Inflammatory macrophage (primary cell): Measurements from ENCODE around the gene ESRP2.

ENCODE experiments used
- DNase-seq, 2 donors: peaks; one replicate each; pipeline ENCODE4 v3.0.0-alpha.2; 2020 to 2022

Gene ESRP2

DNA sequence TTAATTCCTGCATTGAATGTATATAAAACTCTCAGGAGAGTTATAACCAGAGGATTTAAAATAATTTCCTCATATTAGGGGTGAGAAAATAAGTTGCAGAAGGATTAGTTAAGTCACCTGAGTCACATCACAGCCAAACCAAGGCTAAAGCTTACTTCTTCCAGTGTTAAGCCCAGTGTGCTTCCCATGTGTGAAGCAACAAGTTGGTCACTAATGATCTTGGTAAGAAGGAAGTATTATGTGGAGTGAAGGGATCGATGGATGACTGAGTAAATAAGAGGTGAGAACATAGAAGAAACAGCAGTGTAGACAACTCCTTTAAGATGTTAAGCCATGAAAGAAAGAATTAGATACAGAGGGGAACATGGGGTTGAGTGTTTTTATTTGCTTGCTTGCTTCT lies 20.6 kb downstream of the ESRP2 start:
- no peak for DNase-seq

DNA sequence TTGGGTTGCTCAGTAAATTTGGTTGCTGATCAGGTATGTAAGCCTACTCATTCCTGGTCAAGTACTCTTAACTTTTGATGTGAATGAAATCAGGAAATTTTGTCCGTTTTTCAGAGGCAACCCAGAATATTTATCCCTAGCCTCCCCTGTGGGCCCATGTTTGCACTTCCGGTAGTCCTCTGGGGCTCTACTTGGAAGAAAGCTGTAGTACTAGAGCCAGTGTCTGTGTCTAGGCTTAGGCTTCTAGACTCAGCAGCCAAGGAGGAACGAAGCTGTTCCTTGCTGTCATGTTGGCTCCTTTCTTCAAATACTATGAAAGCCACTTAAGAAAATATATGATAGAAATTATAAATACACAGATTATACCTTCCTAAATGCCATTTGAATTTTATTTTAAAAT lies 21.2 kb downstream of the ESRP2 start:
- DNase-seq, result no peak

DNA sequence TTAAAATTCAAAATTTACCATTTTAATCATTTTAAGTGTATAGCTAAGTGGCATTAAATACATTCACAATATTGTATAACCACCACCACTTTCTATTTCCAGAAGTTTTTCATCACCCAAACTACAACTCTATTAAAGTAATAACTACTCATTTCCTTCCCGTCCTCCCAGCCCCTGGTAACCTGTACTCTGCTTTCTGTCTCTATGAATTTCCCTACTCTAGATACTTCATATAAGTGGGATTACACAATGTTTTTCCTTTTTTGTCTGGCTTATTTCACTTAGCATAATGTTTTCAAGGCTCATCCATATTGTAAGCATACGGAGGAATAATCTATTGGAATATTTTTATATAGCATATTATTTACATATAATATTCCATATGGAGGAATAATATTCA lies 29.7 kb downstream of the ESRP2 start:
- DNase-seq, result no peak

DNA sequence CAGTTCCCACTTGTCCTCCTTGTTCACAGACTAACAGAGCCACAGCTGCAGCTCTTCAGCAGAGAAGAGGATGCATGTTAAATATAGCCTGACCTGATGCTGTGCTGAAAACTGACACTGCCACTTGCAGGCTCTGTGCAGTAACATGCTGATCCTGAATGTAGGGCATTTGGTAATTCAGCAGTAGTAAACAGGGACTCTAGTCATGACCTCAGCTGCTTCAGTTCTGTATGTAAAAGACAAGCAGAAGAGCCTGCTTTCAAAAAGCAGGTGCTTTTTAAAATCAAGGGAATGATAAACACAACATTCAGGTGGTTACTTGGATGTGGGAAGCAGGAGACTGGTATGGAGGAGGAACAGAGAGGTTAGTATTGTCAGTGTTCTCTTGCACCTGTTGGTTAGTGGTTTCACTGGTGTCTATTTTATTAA lies 33.8 kb downstream of the ESRP2 start:
- no peak for DNase-seq

DNA sequence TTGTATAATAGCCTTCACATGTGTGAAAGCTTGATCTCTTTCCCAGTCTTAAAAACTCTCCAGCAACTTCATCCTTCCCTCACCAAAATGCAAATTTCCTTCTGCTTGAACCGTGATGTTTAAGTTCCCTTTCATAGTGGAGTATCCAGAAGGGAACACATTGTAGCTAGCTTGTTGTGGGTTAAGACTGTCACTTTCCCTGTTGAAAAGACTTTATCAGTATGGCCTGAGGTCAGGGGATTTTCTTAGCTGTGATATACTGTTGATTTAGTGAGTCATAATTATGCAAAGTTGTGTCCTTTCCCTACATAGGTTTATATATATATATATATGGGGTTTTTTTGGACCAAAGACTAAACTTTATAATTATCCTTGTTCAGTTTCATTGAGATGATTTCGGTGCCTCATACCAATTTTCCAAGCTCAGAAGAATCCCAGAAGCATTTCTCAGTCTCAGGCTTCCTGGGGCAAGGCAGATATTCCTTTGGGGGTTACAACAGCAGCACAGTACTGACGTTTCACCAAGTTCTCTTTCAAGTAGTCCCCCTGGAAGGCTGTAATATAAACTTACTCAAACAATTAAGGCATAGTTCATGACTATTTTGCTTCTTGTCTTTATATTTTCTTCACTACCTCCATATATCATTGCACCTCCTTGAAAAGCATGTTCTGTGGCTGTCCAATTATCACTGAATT lies 35.7 kb downstream of the ESRP2 start:
- DNase-seq, result no peak

DNA sequence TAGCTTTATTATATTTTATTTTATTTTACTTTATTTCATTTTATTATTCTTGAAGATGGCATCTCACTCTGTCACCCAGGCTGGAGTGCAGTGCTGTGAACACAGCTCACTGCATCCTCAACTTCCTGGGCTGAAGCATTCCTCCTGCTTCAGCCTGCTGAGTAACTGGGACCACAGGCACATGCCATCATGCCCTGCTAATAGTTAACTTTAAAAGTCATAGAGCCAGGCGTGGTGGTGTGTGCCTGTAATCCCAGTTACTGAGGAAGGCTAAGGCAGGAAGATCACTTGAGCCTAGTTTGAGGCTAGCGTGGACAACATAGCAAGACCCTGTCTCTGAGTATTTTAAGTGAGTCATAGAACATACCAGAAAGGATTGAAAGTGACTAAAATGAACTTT lies 38.7 kb downstream of the ESRP2 start:
- DNase-seq, result no peak

DNA sequence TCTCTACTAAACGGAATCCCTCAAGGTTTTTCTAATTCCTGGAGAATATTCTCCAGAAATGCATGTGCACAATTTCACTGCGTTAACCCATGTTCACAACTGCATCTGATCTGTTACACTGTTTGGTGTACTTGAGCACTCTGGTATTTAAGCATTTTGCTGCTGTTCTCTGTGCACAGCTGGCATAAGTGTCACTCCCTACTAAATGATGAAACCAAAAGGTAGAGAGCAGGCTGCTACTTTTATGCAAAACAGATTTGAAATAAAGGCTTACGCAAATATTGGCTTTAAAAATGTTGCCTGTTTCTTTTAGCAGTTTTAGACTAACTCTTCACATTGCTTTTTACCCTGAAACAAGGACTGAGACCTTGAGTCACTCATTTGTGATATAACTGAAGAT lies 41.7 kb downstream of the ESRP2 start:
- no peak for DNase-seq

DNA sequence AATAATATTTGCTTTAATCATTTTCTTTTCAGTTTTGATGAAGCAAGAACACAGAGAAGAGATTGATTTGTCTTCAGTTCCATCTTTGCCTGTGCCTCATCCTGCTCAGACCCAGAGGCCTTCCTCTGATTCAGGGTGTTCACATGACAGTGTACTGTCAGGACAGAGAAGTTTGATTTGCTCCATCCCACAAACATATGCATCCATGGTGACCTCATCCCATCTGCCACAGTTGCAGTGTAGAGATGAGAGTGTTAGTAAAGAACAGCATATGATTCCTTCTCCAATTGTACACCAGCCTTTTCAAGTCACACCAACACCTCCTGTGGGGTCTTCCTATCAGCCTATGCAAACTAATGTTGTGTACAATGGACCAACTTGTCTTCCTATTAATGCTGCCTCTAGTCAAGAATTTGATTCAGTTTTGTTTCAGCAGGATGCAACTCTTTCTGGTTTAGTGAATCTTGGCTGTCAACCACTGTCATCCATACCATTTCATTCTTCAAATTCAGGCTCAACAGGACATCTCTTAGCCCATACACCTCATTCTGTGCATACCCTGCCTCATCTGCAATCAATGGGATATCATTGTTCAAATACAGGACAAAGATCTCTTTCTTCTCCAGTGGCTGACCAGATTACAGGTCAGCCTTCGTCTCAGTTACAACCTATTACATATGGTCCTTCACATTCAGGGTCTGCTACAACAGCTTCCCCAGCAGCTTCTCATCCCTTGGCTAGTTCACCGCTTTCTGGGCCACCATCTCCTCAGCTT lies 45.0 kb downstream of the ESRP2 start:
- DNase-seq, result peak; percentile 79 to 91

DNA sequence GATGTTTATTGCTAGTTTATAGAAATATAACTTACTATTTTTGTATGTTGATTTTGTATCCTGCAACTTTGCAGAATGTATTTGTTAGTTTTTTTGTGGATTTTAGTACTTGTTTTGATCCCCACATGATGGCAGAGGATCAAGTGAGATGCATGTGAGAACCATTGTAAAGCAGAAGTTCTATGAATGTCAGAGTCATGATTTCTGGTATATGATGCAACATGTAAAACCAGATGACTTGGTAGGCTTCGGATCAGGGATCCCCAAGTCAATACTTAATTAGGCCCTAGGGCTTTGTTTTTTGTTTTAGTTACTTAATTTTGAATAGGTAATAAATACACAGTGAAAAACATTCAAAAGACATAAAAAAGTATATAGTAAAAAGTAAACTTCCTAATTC lies 45.8 kb downstream of the ESRP2 start:
- DNase-seq, result peak; percentile 78 to 85

DNA sequence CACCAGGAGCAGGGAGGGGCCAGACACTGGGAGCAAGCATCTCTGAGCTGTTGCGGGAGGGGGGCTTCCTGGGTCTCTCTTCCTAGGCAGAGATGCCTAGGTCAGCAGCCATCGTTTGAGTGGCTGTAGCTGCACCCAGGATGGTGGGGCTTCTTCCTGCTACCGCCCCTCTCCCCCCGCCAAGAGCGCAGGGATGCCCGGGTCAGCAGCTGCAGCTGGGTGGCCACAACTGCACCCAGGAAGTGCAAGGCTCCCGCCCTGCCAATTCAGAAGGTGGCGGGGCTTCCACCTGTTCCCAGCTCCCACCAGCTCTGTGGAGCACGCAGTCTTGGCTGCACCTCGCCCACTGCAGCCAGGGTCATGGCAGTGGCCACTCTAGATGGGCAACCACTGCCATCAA lies 47.8 kb downstream of the ESRP2 start:
- no peak for DNase-seq

DNA sequence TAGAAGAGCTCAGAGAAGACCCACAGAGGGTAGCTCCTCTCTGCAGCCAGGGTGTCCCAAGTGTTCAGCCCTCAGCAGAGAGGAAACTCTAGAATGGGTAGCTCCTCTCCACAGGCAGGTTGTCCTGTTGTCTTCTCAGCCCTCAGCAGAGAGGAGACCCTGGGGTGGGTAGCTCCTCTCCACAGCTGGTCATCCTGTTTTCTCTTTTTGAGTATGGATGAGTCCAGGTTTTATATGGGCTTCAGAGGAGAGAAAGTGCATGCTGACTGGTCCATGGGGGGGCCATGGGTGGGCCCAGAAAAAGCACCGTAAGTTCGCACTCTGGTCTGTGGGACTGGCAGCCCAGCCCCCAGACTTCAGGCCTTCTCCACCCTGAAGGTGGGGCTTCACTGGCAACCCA lies 48.4 kb downstream of the ESRP2 start:
- DNase-seq, result no peak

DNA sequence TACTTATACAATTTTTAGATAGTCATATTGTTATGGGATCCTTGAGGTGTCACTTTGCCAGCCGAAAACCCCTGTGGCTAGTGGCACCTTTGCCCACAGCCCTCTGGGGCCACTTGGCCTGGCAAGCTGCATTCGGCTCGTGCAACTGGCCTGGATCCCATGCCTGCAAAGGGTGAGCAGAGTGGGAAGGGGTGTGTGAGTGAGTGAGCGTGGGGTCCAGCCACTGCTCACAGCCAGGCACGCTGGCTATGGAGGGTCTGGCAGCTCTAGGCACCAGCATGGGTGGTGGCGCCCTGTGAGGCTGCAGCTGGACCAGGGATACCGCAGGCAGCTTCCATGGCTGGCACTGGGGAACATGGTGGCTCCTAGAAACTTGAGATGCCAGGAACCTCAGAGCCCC lies 49.0 kb downstream of the ESRP2 start:
- no peak for DNase-seq

DNA sequence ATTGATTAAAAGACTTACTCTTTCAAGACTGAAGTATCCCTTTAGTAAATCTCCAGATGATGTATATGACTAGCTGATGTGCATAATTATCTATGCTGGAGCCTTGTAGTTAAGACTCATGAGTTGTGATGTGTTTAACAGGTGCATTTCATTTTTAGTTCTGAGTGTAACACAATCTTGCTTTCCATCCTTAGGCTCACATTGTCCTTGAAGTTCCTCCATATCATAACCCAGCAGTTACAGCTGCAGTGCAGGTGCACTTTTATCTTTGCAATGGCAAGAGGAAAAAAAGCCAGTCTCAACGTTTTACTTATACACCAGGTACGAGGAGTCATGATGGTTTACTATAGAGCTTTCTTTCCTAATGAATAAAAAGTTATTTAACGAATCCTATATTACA lies 52.9 kb downstream of the ESRP2 start:
- no peak for DNase-seq

DNA sequence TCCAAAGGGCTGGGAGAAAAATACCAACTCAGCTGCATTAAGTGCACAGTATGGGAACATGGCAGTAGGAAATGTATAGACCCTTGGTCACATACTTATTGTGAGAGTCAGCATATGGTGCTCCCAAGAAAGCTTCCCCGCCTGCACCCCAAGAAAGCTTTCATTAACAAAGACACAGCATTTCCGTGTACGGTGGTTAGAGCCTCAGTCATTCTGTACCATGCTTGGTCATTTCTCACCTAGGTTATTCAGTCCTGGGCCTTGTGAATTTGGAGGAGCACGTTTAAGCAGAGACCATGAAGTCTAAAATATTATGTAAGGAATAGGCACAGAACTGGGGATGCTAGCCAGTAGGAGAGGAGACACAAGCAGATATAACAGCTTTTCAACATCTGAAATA lies 56.1 kb downstream of the ESRP2 start:
- DNase-seq, result no peak

DNA sequence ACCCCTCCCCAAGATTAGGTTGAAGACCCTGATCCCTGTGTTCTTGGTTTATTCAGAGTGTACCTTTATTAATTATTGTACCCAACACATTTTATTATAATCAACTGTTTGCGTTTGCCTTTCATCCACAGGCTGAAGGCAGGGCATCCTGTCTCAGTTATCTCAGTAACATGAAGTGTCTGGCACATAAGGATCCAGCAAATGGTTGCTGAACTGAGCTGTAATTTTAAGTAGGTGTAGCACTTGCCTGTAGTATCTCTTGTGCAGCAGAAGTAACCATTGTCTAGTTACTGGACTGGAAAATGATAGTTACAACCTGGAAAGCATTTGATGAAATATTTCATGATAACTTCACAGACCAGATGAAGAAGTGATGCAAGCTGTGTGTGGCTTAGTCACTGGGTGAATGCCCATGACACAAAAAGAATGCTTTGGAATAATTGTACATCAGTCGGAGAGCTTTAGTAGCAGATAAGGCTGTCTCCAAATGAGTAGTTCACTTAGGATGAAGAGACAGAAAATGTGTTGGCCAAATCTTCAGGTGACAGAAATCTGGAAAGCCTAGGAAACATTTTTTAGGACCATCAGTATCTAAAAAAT lies 56.6 kb downstream of the ESRP2 start:
- no peak for DNase-seq
